ENCODE measurements around the gene PIGC. TPM values are rescaled to one million over a fixed set of nuclear protein-coding genes. Genes with fewer than 3 reads are reported as not detected.

Gene PIGC
- polyA plus RNA-seq (2012; ENCODE audit: low read depth, missing spikeins), result 16.2 TPM

GRCh38 chr1:172443666-172444453 is at the start of gene PIGC:
Gene PIGC, minus strand, starts transcription at chr1:172444069. Its CDS starts 1,447 bp downstream, at chr1:172442622.
- peak; percentile 86 for DNase-seq (ENCODE audit: insufficient read length, low spot score)
- peak; percentile 97 for FAIRE-seq
- TF ChIP-seq POLR2AphosphoS5 (IDR thresholded peaks at IDR 0.05; ENCODE audit: low read depth, low read length) (peak; percentile 69), POLR2A (IDR thresholded peaks at IDR 0.05; ENCODE audit: low read depth, low read length) (peak; percentile 59), PAX5 (IDR thresholded peaks at IDR 0.05; ENCODE audit: insufficient read depth, low read length, severe bottlenecking) (no peak), SPI1 (IDR thresholded peaks at IDR 0.05; ENCODE audit: low read depth, low read length) (peak; percentile 33; the same call in 1 of the 2 replicates), POU2F2 (IDR thresholded peaks at IDR 0.05; ENCODE audit: low read depth, low read length) (peak; percentile 55; the same call in 1 of the 2 replicates), TAF1 (IDR thresholded peaks at IDR 0.05; ENCODE audit: low read depth, low read length) (peak; percentile 79)

- no peak for FAIRE-seq
- DNase-seq (ENCODE audit: insufficient read length, low spot score), result no peak
- TF ChIP-seq POLR2A (IDR thresholded peaks at IDR 0.05; ENCODE audit: low read depth, low read length) (no peak), SPI1 (IDR thresholded peaks at IDR 0.05; ENCODE audit: low read depth, low read length) (no peak), PAX5 (IDR thresholded peaks at IDR 0.05; ENCODE audit: insufficient read depth, low read length, severe bottlenecking) (no peak), POU2F2 (IDR thresholded peaks at IDR 0.05; ENCODE audit: low read depth, low read length) (no peak), POLR2AphosphoS5 (IDR thresholded peaks at IDR 0.05; ENCODE audit: low read depth, low read length) (no peak), TAF1 (IDR thresholded peaks at IDR 0.05; ENCODE audit: low read depth, low read length) (no peak)
Measured at GRCh38 chr1:172492421-172492820, 48.6 kb upstream of the PIGC start.

GRCh38 chr1:172489847-172490246 is 46.0 kb upstream of the PIGC start:
- DNase-seq (ENCODE audit: insufficient read length, low spot score) (no peak), FAIRE-seq (no peak)
- no peak for TF ChIP-seq POLR2AphosphoS5 (IDR thresholded peaks at IDR 0.05; ENCODE audit: low read depth, low read length)
- no peak for TF ChIP-seq PAX5 (IDR thresholded peaks at IDR 0.05; ENCODE audit: insufficient read depth, low read length, severe bottlenecking)
- TF ChIP-seq POLR2A (IDR thresholded peaks at IDR 0.05; ENCODE audit: low read depth, low read length), result no peak
- TF ChIP-seq TAF1 (IDR thresholded peaks at IDR 0.05; ENCODE audit: low read depth, low read length), result no peak
- TF ChIP-seq POU2F2 (IDR thresholded peaks at IDR 0.05; ENCODE audit: low read depth, low read length), result no peak
- no peak for TF ChIP-seq SPI1 (IDR thresholded peaks at IDR 0.05; ENCODE audit: low read depth, low read length)

GRCh38 chr1:172488393-172488792 is 44.5 kb upstream of the PIGC start:
- TF ChIP-seq PAX5 (IDR thresholded peaks at IDR 0.05; ENCODE audit: insufficient read depth, low read length, severe bottlenecking), result no peak
- no peak for TF ChIP-seq SPI1 (IDR thresholded peaks at IDR 0.05; ENCODE audit: low read depth, low read length)
- no peak for TF ChIP-seq POLR2A (IDR thresholded peaks at IDR 0.05; ENCODE audit: low read depth, low read length)
- no peak for TF ChIP-seq TAF1 (IDR thresholded peaks at IDR 0.05; ENCODE audit: low read depth, low read length)
- DNase-seq (ENCODE audit: insufficient read length, low spot score) (no peak), FAIRE-seq (no peak)

- TF ChIP-seq PAX5 (IDR thresholded peaks at IDR 0.05; ENCODE audit: insufficient read depth, low read length, severe bottlenecking) (no peak), TAF1 (IDR thresholded peaks at IDR 0.05; ENCODE audit: low read depth, low read length) (no peak), POLR2AphosphoS5 (IDR thresholded peaks at IDR 0.05; ENCODE audit: low read depth, low read length) (no peak), SPI1 (IDR thresholded peaks at IDR 0.05; ENCODE audit: low read depth, low read length) (no peak), POU2F2 (IDR thresholded peaks at IDR 0.05; ENCODE audit: low read depth, low read length) (no peak), POLR2A (IDR thresholded peaks at IDR 0.05; ENCODE audit: low read depth, low read length) (no peak)
- no peak for DNase-seq (ENCODE audit: insufficient read length, low spot score)
Measured at GRCh38 chr1:172487550-172487949, 43.7 kb upstream of the PIGC start.

GRCh38 chr1:172486805-172487454 is 43.1 kb upstream of the PIGC start:
- FAIRE-seq, result no peak
- no peak for TF ChIP-seq POLR2AphosphoS5 (IDR thresholded peaks at IDR 0.05; ENCODE audit: low read depth, low read length)
- no peak for TF ChIP-seq POU2F2 (IDR thresholded peaks at IDR 0.05; ENCODE audit: low read depth, low read length)
- no peak for TF ChIP-seq PAX5 (IDR thresholded peaks at IDR 0.05; ENCODE audit: insufficient read depth, low read length, severe bottlenecking)
- no peak for TF ChIP-seq TAF1 (IDR thresholded peaks at IDR 0.05; ENCODE audit: low read depth, low read length)
- no peak for TF ChIP-seq SPI1 (IDR thresholded peaks at IDR 0.05; ENCODE audit: low read depth, low read length)
- TF ChIP-seq POLR2A (IDR thresholded peaks at IDR 0.05; ENCODE audit: low read depth, low read length), result no peak
- DNase-seq (ENCODE audit: insufficient read length, low spot score), result no peak

More at GRCh38 chr1:172487550-172487949, 43.7 kb upstream of the PIGC start:
- FAIRE-seq, result no peak

GRCh38 chr1:172485626-172486025 is 41.8 kb upstream of the PIGC start:
- TF ChIP-seq POLR2AphosphoS5 (IDR thresholded peaks at IDR 0.05; ENCODE audit: low read depth, low read length) (no peak), TAF1 (IDR thresholded peaks at IDR 0.05; ENCODE audit: low read depth, low read length) (no peak), POLR2A (IDR thresholded peaks at IDR 0.05; ENCODE audit: low read depth, low read length) (no peak), POU2F2 (IDR thresholded peaks at IDR 0.05; ENCODE audit: low read depth, low read length) (no peak), SPI1 (IDR thresholded peaks at IDR 0.05; ENCODE audit: low read depth, low read length) (no peak), PAX5 (IDR thresholded peaks at IDR 0.05; ENCODE audit: insufficient read depth, low read length, severe bottlenecking) (no peak)
- no peak for FAIRE-seq
- no peak for DNase-seq (ENCODE audit: insufficient read length, low spot score)

GRCh38 chr1:172484252-172484651 is 40.4 kb upstream of the PIGC start:
- no peak for DNase-seq (ENCODE audit: insufficient read length, low spot score)
- TF ChIP-seq TAF1 (IDR thresholded peaks at IDR 0.05; ENCODE audit: low read depth, low read length) (no peak), POLR2A (IDR thresholded peaks at IDR 0.05; ENCODE audit: low read depth, low read length) (no peak)

GRCh38 chr1:172483448-172483847 is 39.6 kb upstream of the PIGC start:
- FAIRE-seq, result no peak
- TF ChIP-seq POLR2AphosphoS5 (IDR thresholded peaks at IDR 0.05; ENCODE audit: low read depth, low read length), result no peak
- TF ChIP-seq POU2F2 (IDR thresholded peaks at IDR 0.05; ENCODE audit: low read depth, low read length), result no peak
- no peak for TF ChIP-seq TAF1 (IDR thresholded peaks at IDR 0.05; ENCODE audit: low read depth, low read length)
- no peak for TF ChIP-seq PAX5 (IDR thresholded peaks at IDR 0.05; ENCODE audit: insufficient read depth, low read length, severe bottlenecking)
- no peak for TF ChIP-seq POLR2A (IDR thresholded peaks at IDR 0.05; ENCODE audit: low read depth, low read length)
- no peak for TF ChIP-seq SPI1 (IDR thresholded peaks at IDR 0.05; ENCODE audit: low read depth, low read length)
- DNase-seq (ENCODE audit: insufficient read length, low spot score), result no peak

More at GRCh38 chr1:172484252-172484651, 40.4 kb upstream of the PIGC start:
- no peak for FAIRE-seq
